BJ (cell line): Measurements from ENCODE around the gene CEP97. TPM values are rescaled to one million over a fixed set of nuclear protein-coding genes. Genes with fewer than 3 reads are reported as not detected.

Experiments used
- CTCF ChIA-PET: fragments of 350-600 bp; formaldehyde crosslinking; extraction: SDS; loops from one replicate; lab custom pipeline; 2021; ENCODE audit warnings: antibody characterized with exemption, inconsistent platforms; lab: Yijun Ruan, JAX
- POLR2A ChIA-PET: fragments of 300-600 bp; sonication (Branson Sonifier 250); formaldehyde crosslinking; extraction: SDS; loops from one replicate; lab custom pipeline; 2021; ENCODE audit warnings: antibody characterized with exemption; lab: Charles Lee
- DNase-seq: peaks from one replicate; pipeline ENCODE4 v3.0.0-alpha.2; 2011; ENCODE audit warnings: low read depth
- H3K27me3 ChIP-seq: 2 replicates; pipeline ENCODE4 v1.6.0; 2011; ENCODE audit warnings: low read length; ENCODE audit not compliant: control insufficient read depth, insufficient read depth
- H3K36me3 ChIP-seq: 2 replicates; pipeline ENCODE4 v1.5.1; 2011; ENCODE audit warnings: low read length; ENCODE audit not compliant: control insufficient read depth, insufficient read depth
- H3K4me3 ChIP-seq: 2 replicates; pipeline ENCODE4 v1.5.1; 2011; ENCODE audit warnings: low read depth, mild to moderate bottlenecking, control low read depth, low read length
- polyA plus RNA-seq: library from polyadenylated mRNA; depleted of rRNA; stranded (reverse); fragments of >200 nt; gene quantifications from 2 replicates; pipeline ENCODE4 v1.2.3, GENCODE V29; 2011
- TF ChIP-seq, protein P1 (sequence below): IDR thresholded peaks from 2 replicates; pipeline ENCODE4 v1.5.1; 2011; ENCODE audit warnings: low read depth, mild to moderate bottlenecking, control low read depth, inconsistent platforms, low read length, moderate library complexity; ENCODE audit not compliant: insufficient read depth

CEP97 gene
- polyA plus RNA-seq, 1 experiment: 1.2 TPM

DNA sequence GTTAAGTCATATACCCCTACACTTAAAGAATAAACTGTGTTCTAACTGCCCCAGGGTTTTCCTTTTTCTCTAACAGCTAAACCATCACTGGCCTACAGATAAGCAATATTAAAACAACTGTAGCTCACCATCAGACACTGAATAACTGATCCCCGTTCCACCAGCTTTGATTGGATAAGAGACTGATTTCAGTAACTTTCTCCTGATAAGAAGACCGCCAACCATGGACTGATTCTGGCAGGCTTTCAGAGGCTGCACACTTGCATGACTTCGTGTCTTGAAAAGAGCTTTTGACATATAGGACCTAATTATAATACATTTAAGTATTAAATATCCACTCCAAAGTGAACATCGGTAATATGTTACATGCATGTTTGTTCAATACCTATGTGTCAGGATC, 15.3 kb upstream of the CEP97 start:
- POLR2A ChIA-PET: no interaction called here
- CTCF ChIA-PET: interaction anchor here (0.6 to 3.4 kb wide), 8 partner anchors 9 to 94 kb away, joined by 3 to 20 read pairs (median 4); partner anchors contain the start of gene CEP97

DNA sequence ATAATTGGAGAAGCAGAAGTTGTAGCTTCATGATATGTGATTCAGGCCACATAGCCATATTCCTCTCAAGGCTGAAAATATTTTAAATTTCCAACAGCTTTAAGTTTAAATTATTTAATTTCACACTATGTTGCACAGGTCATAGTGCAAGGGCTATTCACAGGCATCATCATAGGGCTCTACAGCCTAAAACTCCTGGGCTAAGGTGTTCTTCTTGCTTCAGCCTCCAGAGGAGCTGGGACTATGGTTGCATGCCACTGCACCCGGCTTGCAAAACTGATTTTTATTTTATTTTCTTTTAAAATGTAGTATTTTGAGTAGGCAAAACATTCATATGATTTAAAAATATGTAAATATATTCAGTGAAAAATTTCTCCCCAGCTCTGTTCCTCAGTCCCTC, 6.0 kb upstream of the CEP97 start:
- no peaks in the 10 kb centered on the region for H3K27me3 ChIP-seq
- DNase-seq: no peak
- ChIA-PET CTCF (interaction anchor here (1.3 to 4.2 kb wide), 3 partner anchors 10 to 13 kb away, joined by 3 to 20 read pairs (median 4); no protein-coding TSS in a partner anchor), POLR2A (no interaction called here)
- no peak overlapping the region for H3K4me3 ChIP-seq
- TF ChIP-seq, protein P1, sequence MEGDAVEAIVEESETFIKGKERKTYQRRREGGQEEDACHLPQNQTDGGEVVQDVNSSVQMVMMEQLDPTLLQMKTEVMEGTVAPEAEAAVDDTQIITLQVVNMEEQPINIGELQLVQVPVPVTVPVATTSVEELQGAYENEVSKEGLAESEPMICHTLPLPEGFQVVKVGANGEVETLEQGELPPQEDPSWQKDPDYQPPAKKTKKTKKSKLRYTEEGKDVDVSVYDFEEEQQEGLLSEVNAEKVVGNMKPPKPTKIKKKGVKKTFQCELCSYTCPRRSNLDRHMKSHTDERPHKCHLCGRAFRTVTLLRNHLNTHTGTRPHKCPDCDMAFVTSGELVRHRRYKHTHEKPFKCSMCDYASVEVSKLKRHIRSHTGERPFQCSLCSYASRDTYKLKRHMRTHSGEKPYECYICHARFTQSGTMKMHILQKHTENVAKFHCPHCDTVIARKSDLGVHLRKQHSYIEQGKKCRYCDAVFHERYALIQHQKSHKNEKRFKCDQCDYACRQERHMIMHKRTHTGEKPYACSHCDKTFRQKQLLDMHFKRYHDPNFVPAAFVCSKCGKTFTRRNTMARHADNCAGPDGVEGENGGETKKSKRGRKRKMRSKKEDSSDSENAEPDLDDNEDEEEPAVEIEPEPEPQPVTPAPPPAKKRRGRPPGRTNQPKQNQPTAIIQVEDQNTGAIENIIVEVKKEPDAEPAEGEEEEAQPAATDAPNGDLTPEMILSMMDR: no peak
- no peaks in the 10 kb centered on the region for H3K36me3 ChIP-seq

More for the DNA sequence above, 15.3 kb upstream of the CEP97 start:
- Histone ChIP-seq H3K4me3 (no peak overlapping the region), H3K36me3 (no peaks in the 10 kb centered on the region), H3K27me3 (no peaks in the 10 kb centered on the region)
- no peak for DNase-seq
- TF ChIP-seq, protein P1: no peak

DNA sequence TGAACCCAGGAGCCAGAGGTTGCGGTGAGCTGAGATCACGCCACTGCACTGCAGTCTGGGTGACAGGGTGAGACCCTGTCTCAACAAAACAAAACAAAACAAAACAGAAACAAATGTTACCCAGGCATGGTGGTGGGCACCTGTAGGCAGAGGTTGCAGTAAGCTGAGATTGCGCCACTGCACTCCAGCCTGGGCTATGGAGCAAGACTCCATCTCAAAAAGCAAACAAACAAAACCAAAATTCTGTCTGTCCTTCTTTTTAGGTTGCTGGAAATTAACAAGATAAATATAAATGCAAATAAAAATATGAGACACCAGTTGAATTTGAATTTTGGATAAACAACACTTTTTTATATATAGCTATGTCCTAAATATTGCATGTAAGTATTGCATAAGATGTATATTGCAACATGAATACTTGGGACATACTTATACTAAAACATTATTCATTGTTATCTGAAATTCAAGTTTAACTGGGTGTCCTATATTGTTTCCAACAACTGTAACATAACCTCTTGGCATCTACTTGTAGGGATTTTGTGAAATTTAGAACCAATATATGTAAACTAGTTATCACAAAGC, 4.7 kb upstream of the CEP97 start:
- DNase-seq: no peak
- POLR2A ChIA-PET: no interaction called here

DNA sequence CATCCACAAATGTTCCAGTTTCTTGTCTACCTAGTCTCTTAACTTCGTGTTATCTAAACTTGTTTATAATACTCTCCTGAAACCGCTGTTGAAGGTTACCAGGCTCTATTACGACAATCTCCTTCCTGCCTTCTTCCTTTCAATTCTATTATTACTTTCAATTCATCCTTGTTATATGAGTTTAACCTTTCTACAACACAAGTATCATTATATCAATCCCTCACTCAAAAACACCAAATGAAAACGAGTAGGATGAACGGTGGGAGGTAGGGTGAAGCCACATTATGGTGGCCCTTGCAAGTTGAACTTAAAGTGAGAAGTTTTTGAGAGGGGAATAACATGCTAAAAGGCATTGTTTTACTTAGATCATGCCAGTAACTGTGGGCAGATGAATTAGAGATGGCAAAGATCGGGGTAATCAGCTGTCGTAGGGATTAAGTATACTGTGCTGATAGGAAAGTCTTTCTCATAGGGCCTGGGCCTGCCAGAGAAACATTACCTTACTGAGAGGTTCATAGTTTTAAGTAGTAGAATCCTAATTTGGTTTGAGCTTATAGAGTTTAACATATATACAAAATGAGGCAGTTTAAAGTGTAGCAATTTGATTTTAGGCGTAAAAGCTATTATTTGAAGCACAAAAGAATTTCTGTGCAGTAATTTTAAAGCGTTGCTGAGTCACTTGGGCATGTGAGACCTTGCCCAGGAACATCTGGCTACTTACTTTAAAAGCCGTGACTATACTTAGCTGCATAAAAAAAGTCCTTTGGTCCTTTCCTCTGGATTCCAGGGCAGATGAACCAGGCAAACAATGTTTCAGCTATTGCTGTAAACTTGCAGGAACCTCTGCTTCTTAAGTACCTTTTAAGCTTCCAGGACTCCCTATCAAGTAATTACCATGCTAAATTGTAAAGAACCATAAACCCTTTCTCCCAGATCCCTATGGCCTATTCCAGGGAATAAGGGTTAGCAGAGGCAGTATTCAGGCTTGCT, 3.3 kb upstream of the CEP97 start:
- POLR2A ChIA-PET: no interaction called here
- CTCF ChIA-PET: interaction anchor here (1.0 to 1.1 kb wide), 2 partner anchors 12 to 14 kb away, joined by 3 to 6 read pairs; no protein-coding TSS in a partner anchor
- Histone ChIP-seq H3K4me3 (no peak overlapping the region), H3K27me3 (no peaks in the 10 kb centered on the region), H3K36me3 (no peaks in the 10 kb centered on the region)
- TF ChIP-seq, protein P1: no peak
- DNase-seq: peak; percentile 49

More for the DNA sequence above, 4.7 kb upstream of the CEP97 start:
- CTCF ChIA-PET: interaction anchor here (1.3 to 4.2 kb wide), 2 partner anchors 11 to 14 kb away, joined by 3 to 20 read pairs; no protein-coding TSS in a partner anchor
- TF ChIP-seq, protein P1: no peak
- no peaks in the 10 kb centered on the region for H3K27me3 ChIP-seq
- H3K36me3 ChIP-seq: no peaks in the 10 kb centered on the region
- H3K4me3 ChIP-seq: no peak overlapping the region
